GM18499 (cell line): Measurements from ENCODE around the gene ADAM19.
A peak's percentile ranks its signal among the peaks of the same experiment; 100 is the strongest.

Experiments used
- ATAC-seq: cut with Tn5 transposase; IDR thresholded peaks from one replicate; pipeline ENCODE4 v1.9.1; 2021; ENCODE audit warnings: moderate number of reproducible peaks; ENCODE audit not compliant: insufficient read depth, unreplicated experiment

ADAM19 gene

GRCh38 chr5:157471709-157472108 lies 103.9 kb downstream of the ADAM19 start:
- no peak for ATAC-seq

- ATAC-seq: no peak
Observed at GRCh38 chr5:157470631-157471030, 104.9 kb downstream of the ADAM19 start.

GRCh38 chr5:157469687-157470086 lies 105.9 kb downstream of the ADAM19 start:
- ATAC-seq: no peak

GRCh38 chr5:157469073-157469472 lies 106.5 kb downstream of the ADAM19 start:
- ATAC-seq: no peak

- ATAC-seq: no peak
Observed at GRCh38 chr5:157468293-157468965, 107.1 kb downstream of the ADAM19 start.

- ATAC-seq: peak; percentile 93
Observed at GRCh38 chr5:157464519-157465171, 110.9 kb downstream of the ADAM19 start.

- no peak for ATAC-seq
Observed at GRCh38 chr5:157463621-157464518, 111.7 kb downstream of the ADAM19 start.

- no peak for ATAC-seq
Observed at GRCh38 chr5:157463081-157463480, 112.5 kb downstream of the ADAM19 start.

GRCh38 chr5:157460921-157461792 lies 114.4 kb downstream of the ADAM19 start:
- ATAC-seq: no peak

GRCh38 chr5:157459715-157460599 lies 115.6 kb downstream of the ADAM19 start, which contains the start of gene NIPAL4:
Gene NIPAL4 (plus strand): TSS chr5:157460213. CDS start chr5:157460321, 108 bp downstream.
- no peak for ATAC-seq

- no peak for ATAC-seq
Observed at GRCh38 chr5:157458835-157459234, 116.7 kb downstream of the ADAM19 start.

GRCh38 chr5:157457391-157457790 lies 118.2 kb downstream of the ADAM19 start:
- no peak for ATAC-seq

GRCh38 chr5:157456301-157456700 lies 119.3 kb downstream of the ADAM19 start:
- no peak for ATAC-seq

GRCh38 chr5:157455057-157455456 lies 120.5 kb downstream of the ADAM19 start:
- ATAC-seq: no peak

- ATAC-seq: no peak
Observed at GRCh38 chr5:157454273-157454672, 121.3 kb downstream of the ADAM19 start.

GRCh38 chr5:157451806-157452205 lies 123.8 kb downstream of the ADAM19 start:
- ATAC-seq: no peak

- no peak for ATAC-seq
Observed at GRCh38 chr5:157450024-157450423, 125.6 kb downstream of the ADAM19 start.

GRCh38 chr5:157449011-157449723 lies 126.4 kb downstream of the ADAM19 start:
- no peak for ATAC-seq
